Mesangial cell (primary cell): Measurements from ENCODE around the gene SON. TPM values are rescaled to one million over a fixed set of nuclear protein-coding genes. Genes with fewer than 3 reads are reported as not detected.

Experiments
- total RNA-seq: library from RNA; depleted of rRNA; stranded (reverse); fragments of >200 nt; gene quantifications from 2 replicates; pipeline ENCODE4 v1.2.3, GENCODE V29; 2015

The SON gene, protein sequence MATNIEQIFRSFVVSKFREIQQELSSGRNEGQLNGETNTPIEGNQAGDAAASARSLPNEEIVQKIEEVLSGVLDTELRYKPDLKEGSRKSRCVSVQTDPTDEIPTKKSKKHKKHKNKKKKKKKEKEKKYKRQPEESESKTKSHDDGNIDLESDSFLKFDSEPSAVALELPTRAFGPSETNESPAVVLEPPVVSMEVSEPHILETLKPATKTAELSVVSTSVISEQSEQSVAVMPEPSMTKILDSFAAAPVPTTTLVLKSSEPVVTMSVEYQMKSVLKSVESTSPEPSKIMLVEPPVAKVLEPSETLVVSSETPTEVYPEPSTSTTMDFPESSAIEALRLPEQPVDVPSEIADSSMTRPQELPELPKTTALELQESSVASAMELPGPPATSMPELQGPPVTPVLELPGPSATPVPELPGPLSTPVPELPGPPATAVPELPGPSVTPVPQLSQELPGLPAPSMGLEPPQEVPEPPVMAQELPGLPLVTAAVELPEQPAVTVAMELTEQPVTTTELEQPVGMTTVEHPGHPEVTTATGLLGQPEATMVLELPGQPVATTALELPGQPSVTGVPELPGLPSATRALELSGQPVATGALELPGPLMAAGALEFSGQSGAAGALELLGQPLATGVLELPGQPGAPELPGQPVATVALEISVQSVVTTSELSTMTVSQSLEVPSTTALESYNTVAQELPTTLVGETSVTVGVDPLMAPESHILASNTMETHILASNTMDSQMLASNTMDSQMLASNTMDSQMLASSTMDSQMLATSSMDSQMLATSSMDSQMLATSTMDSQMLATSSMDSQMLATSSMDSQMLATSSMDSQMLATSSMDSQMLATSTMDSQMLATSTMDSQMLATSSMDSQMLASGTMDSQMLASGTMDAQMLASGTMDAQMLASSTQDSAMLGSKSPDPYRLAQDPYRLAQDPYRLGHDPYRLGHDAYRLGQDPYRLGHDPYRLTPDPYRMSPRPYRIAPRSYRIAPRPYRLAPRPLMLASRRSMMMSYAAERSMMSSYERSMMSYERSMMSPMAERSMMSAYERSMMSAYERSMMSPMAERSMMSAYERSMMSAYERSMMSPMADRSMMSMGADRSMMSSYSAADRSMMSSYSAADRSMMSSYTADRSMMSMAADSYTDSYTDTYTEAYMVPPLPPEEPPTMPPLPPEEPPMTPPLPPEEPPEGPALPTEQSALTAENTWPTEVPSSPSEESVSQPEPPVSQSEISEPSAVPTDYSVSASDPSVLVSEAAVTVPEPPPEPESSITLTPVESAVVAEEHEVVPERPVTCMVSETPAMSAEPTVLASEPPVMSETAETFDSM (N-terminal part only)
- 105 and 113 TPM in 2 replicates for total RNA-seq

DNA sequence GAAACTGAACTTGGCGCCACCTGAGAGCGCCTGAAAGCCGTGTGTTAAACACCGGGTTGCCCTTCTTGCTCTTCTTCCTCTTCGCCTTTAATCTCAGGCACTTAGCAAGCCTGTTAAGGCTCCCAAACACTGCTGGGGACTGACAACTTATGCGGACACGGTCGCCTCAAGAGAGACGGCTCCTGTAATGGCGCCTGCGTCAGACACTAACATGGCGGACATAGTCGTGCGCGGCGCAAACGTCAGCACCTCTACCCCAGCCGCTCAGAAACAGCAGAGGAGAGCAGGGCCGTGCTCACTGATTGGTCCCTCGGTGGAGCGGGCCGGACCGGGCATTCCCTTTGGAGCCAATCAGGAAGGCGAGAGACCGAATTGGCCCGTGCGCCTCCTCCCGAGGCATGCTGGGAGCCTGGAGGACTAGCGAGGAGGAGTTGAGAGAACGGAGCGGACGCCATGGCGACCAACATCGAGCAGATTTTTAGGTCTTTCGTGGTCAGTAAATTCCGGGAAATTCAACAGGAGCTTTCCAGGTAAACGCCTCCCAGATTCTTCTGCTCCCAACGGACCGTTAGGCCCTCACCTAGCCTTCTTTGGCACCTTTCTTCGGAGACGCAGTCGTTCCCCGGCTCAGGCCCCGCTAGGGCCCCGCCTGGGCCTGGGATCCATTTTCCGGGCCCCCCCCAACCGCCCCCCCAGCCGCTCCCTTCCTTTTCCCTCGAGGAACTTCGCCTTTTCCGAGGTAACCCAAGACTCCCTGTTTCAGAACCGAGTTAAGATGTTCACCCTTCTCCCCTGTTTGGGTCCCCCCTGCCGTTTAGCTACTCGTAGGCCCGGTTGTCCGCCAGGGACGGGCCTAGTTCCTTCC, at the start of gene SON:
SON (plus strand) TSS at position 399 of the 865 bp plus-strand sequence; CDS start at position 454, 55 bp downstream.

DNA sequence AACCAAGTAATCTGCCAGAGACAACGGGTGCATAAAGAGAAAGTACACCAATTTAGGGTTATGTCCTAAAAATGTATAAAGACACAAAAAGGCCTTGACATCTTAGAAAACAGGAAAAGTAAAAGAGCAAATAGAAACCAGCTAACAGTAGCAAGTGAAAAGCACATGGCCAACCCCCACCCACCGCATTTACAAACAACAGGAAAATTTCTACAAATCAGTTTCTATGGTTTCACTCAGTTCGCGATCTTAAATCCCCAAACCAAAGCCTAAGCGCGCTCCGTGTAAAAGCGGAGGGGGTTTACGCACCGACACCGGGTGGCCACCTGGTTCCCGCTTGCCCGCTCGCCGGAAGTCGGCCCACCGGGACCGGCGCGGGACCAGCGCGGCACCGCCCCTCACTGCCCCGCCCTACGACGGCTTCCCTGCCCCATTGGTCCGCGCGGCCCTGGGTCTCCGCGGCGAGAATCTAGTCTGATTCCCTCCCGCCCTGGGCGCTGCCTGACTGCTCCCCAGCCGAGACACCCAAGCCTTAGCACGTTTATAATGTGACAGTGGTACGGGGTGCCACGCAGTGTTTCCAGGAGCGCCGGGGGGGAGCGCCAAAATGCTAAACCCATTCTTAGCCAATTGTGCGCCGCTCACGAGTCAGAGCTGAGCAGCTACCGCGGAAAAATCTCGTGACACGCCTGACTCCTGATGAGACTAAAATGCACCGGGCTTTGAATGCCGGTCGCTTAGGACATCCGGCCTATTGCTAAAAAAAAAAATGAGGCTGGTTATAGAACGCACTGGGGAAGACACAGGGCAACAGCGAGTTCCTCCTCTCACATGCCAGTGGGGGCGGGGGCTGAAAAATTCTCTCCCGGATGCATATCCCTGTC, 840 bp upstream of the SON start, which contains the start of gene GART:
GART (minus strand) TSS at position 362 of the 884 bp plus-strand sequence. CDS start 2,802 bp downstream, outside the sequence.

DNA sequence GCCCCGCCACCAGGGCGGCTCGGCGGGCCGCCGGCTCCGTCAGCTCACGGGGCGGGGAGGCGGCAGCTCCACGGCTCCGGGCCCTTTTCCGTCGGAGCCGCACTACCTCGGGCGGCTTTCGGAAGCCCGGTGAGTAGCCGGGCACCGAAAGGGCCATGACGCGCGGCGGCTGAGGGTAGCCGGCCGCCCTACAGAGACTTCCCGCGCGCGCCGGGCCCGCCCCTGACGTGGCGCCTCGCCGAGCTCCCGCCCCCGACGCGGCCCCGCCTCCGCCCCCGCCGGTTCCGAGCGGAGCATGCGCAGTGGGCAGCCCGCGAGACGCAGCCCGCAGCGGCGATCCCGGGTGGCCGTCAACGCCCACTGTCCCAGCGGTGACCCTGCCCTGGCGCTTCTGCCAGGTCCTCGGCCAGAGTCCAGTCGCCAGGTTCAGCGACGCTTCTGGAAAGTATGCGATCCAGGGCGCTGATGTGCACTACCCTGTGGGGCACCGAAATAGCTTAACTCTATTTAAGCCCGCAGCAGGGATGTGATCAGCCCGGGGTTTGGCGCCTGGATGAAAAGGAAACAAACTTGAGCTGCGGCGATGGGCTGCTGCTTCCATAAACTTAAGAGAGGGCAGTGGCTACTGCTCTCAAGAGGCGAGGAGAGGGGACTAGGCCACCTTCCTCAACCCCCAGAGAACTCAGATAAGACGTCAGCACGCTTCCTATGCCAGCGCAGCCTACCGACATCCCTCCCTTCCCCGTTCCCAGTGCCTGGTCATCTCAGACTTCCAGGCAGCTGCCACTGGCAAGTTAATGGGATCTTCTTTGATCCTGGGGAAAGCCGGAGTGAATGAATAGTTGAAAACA, 45.9 kb downstream of the SON start, which contains the start of gene DONSON:
DONSON (minus strand) TSS at position 200 of the 851 bp plus-strand sequence; CDS start at position 157, 43 bp downstream.

Other genes with a start within 250 kb of the SON start
- 8.0 and 12.0 TPM in 2 replicates for gene IFNAR1, start 218.1 kb upstream of the SON start, total RNA-seq
- gene IFNGR2, start 139.6 kb upstream of the SON start, total RNA-seq, result 43.2 and 45.6 TPM in 2 replicates
- 12.3 and 13.4 TPM in 2 replicates for gene TMEM50B, start 63.1 kb upstream of the SON start, total RNA-seq
- gene DNAJC28, start 51.3 kb upstream of the SON start, total RNA-seq, result 0.16 and 0.63 TPM in 2 replicates
- gene GART, start 921 bp upstream of the SON start, total RNA-seq, result 42.5 and 88.2 TPM in 2 replicates
- 14.2 and 41.2 TPM in 2 replicates for gene DONSON, start 45.6 kb downstream of the SON start, total RNA-seq
- 10.3 and 16.2 TPM in 2 replicates for gene CRYZL1, start 98.7 kb downstream of the SON start, total RNA-seq
- gene ITSN1, start 99.5 kb downstream of the SON start, total RNA-seq, result 33.6 and 58.9 TPM in 2 replicates